OCI-LY3 (cell line): ENCODE data around the gene MCHR2.

ENCODE experiments used
- CTCF ChIP-seq: fragments of 200-600, 300-600 bp; sonication (generic); IDR thresholded peaks from 2 replicates; pipeline ENCODE4 v1.5.1; 2014; ENCODE audit warnings: antibody characterized with exemption, low read length, low read depth
- EZH2phosphoT487 ChIP-seq: fragments of 200-600 bp; shearing (Covaris generic); IDR thresholded peaks from 2 replicates; pipeline ENCODE4 v1.6.1; 2018; ENCODE audit warnings: antibody characterized with exemption, mixed run types, low read depth

DNA sequence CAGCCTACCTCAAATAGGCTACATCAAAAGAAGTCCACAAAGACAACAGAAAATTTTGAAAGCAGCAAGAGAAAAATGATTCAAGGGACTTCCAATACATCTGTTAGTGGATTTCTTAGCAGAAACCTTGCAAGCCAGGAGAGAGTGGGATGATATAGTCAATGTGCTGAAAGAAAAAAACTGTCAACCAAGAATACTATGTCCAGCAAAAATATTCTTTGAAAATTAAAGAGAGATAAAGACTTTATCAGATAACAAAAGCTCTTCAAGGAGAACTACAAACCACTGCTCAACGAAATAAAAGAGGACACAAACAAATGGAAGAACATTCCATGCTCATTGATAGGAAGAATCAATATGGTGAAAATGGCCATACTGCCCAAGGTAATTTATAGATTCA is 34.0 kb downstream of the MCHR2 start:
- TF ChIP-seq CTCF: no peak
- no peak for TF ChIP-seq EZH2phosphoT487
